Measurements from ENCODE around the gene MVP.
"Not testable (repeated sequence)": the region's sequence is repeated elsewhere in the genome, so short reads cannot be mapped to it uniquely, and the experiment has no call there.

MVP gene

DNA sequence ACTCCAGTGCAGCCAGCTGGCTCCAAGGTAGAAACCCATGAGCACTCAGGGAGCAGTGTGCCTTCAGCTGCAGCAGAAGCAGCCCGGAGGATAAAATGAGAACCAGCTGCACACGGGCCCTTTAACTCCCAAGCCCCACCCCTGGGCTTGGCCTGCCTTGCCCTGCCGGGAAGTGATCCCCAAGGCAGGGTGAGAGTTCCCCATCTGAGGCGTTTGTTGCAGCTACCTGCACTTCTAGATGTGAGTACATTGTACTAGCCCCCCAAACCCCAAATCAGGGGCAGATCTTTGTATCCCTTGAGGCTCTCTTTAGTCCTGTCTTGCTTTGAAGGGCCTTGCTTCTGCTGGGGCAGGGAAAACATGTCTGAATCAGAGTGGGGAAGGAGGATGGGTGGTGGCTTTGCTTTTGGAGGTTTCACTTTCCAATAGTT lies at the start of gene MVP:
Gene MVP (plus strand): TSS at position 192 of the 431 bp plus-strand sequence. CDS start 10,088 bp downstream, outside the sequence.
- peak; percentile 97 to 98 for DNase-seq

DNA sequence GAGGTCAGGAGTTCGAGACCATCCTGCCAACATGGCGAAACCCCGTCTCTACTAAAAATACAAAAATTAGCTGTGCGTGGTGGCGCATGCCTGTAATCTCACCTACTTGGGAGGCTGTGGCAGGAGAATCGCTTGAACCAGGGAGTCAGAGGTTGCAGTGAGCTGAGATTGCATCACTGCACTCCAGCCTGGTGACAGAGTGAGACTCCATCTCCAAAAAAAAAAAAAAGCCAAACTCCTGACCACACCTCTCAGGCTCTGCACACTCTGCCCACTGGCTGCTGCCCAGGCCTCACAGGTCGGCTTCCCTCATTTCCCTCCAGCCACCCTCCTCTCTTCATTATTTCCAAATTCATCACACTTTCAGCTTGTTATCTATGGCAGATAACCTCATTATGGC lies 47.9 kb upstream of the MVP start:
- DNase-seq = not testable (repeated sequence)

DNA sequence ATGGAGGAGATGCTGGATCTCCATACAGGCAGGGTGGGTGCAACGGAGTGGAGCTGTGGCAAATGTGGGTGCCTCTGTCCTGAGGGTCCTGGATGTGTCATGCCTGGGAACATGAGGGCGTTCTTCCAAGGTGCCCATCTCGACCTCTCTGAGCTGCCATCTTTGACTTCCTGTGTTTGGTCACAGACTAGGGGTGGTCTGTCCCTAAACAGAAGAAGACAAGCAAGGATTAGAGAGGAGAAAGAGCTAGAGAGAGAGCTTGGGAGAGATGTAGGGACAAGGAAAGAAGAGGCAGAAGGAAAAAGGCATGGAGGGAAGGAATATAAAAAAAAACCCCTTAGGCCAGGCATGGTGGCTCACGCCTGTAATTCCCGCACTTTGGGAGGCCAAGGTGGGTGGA lies 45.5 kb upstream of the MVP start:
- no peak for DNase-seq

DNA sequence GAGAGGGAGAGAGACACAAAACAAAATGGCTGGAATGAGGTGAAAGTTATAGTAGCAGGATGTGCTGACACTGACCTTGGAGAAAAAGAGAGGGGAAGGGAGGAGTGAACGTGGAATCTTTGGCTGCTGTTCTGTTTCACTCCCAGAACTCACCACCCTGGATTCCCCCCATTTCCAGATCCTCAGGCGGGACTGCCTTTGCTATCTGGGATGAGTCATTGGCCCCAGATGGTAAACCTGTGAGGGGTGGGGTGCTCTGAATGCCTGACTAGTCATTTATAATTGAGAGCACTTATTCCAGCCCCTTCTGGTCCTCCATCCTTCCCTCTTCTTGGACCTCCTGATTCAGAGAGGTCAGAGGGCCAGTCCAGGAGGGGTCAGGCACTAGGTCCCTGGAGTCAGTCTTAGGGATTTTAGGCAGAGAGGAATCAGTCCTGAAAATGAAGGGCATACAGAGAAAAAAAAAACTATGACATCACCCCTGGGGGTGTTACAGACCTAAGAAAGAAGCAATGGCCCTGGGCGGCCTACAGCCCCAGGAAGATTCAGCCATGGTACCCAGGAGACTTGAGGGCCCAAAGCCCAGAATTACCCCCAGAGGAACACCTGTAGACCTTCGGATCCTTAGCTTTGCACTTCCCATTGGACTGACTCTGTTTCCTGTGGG lies 44.4 kb upstream of the MVP start:
- DNase-seq = peak; percentile 21 to 59

DNA sequence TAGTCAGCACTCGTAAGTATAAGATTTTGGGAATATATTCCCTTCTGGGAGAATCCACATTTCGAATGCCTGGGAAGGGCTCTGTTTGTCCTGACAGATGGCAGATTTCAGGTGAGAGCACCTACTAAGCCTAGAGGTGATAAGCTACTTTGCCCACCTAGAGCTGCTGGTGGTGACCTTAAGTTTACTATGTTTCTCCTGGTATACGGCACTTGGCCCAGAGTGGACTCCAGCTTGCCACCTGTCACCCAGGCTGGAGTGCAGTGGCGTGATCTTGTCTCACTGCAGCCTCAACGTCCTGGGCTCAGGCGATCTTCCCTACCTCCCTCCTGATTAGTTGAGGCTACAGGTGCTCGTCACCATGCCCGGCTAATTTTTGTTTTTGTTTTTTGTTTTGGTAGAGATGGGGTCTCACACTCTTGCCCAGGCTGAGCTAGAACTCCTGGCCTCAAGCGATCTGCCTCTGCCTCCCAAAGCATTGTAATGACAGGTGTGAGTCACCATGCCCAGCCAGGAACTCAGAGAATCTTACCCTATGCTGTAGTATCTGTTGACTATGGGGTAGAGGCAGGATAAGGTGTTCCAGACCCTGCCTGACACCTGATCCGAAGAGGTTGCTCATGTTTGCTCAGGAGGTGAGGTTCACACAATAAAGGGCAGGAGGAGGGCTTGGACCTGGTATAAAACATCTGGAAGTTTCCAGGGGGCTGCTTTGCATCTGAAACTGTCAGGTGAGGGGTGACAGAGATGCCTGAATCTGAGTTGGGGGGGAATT lies 42.5 kb upstream of the MVP start, which contains the start of gene ZG16:
Gene ZG16 (plus strand): TSS at position 681 of the 775 bp plus-strand sequence. CDS start 1,011 bp downstream, outside the sequence.
- DNase-seq = no peak

DNA sequence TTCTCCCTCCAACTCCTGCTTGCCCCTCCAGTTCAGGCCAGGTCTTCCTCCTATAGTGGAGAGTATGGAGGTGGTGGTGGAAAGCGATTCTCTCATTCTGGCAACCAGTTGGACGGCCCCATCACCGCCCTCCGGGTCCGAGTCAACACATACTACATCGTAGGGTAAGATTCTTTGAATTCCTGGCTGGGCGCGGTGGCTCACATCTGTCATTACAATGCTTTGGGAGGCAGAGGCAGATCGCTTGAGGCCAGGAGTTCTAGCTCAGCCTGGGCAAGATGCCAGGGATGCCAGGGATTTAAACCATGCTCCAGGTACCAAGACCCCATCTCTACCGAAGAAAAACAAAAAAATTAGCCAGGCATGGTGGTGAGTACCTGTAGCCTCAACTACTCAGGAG lies 40.8 kb upstream of the MVP start:
- DNase-seq = no peak

DNA sequence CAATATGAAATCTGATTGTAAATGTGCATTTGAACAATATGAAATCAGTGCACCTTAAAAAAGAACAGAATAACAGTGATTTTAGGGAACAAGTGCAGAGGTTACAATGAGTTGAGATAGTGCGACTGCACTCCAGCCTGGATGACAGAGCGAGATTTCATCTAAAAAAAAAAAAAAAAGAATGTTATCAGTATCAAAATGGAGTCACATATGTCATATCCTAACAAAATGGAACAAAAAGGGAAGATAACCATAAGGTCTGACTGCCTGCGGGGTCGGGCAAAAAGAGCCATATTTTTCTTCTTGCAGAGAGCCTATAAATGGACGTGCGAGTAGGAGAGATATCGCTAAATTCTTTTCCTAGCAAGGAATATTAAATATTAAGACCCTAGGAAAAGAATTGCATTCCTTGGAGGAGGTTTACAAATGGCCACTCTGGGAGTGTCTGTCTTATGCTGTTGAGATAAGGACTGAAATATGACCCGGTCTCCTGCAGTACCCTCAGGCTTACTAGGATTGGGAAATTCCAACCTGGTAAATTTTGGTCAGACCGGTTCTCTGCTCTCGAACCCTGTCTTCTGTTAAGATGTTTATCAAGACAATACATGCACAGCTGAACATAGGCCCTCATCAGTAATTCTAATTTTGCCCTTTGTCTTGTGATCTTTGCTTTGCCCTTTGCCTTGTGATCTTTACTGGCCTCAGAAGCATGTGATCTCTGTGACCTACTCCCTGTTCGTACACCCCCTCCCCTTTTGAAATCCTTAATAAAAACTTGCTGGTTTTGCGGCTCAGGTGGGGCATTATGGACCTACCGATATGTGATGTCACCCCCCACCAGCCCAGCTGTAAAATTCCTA lies 36.9 kb upstream of the MVP start:
- not testable (repeated sequence) for DNase-seq

DNA sequence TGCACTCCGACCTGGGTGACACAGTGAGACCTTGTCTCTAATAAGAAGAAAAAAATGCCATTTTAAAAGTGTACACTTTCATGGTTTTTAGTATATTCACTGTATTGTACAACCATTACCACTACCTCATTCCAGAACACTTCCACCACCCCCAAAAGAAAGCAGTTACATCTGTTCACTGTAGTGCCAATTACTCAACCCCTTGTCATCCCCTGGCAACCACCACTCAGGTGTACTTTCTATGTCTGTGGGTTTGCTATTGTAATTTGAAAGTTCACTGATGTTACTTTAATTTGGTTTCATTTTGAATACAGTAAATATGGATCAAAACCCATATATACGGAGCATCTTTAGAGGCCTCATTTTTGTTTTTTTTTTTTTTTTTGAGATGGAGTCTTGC lies 36.1 kb upstream of the MVP start:
- no peak for DNase-seq

DNA sequence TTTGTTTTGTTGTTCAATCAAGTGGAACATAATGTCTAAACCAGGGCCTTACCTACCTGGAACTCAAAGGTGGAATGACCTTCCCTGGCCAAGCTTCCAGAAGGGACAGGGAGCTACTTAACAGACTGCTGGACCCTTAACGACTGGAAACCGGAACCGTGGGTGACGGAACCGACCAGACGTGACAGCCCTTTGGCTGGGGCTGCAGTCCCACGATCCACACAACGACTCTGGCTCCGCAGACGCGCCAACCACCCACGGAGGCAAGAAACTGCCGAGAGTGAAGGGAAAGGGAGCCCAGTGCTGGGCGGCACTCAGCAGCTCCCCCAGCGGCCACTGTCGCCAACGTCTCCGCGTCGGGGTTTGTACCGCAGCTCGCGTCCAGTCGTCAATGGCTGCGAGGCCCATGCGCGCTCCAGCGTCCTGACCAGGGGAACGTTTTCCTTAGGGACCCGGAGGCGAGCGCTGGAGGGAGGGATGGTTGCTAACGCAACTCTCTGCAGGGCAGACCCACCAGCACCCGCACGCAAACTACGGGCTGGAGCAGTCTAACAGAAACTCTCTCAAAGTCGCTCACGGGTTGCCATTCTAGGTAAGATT lies 35.3 kb upstream of the MVP start:
- DNase-seq = no peak

DNA sequence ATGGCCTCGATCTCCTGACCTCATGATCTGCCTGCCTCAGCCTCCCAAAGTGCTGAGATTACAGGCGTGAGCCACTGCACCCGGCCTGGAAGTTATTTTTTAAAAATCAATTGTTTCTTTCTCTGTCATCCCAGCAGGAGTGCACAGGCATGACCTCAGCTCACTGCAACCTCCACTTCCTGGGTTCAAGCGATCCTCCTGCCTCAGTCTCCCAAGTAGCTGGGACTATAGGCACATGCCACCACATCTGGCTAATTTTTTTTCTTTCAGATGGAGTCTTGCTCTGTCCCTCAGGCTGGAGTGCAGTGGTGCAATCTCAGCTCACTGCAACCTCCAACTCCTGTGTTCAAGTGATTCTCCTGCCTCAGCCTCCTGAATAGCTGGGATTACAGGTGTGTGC lies 33.1 kb upstream of the MVP start:
- DNase-seq = not testable (repeated sequence)

DNA sequence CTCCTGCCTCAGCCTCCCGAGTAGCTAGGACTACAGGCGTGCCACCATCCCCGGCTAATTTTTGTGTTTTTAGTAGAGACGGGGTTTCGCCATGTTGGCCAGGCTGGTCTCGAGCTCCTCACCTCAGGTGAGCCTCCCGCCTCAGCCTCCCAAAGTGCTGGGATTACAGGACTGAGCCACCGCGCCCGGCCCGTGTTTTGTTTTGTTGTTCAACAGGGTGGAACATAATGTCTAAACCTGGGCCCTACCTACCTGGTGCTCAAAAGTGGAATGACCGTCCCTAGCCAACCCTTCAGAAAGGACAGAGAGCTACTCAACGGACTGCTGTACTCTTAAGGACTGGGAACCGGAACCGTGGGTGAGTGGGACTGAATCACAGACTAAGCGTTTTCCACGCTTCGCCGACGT lies 30.5 kb upstream of the MVP start:
- no peak for DNase-seq

DNA sequence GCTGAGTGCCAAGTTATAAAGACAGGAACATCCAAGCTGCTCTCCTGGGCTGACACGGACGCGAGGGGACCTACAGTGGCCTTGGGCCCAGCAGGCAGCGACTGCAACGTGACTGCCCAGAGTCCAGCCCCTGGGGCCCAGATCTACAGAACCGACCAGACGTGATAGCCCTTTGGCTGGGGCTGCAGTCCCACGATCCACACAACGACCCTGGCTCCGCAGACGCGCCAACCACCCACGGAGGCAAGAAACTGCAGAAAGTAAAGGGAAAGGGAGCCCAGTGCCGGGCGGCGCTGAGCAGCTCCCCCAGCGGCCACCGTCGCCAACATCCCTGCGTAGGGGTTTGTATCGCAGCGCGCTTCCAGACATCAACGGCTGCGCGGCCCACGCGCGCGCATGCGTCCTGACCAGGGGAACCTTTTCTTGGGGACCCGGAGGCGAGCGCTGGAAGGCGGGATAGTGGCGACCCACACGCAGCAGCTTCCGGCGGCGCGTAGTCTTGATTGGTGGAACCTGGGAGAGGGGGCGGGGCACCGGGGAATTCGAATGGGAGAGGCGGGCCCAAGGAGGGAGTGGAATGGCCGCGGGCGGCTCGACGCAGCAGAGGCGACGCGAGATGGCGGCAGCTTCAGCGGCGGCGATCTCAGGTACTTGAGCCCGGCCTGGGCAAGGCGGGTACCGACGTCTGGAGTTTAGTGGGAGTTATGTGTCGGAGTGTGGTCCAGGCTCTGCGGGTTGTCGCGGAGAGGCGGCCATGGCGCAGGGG lies 29.9 kb upstream of the MVP start, which contains the start of gene KIF22:
Gene KIF22 (plus strand): TSS at position 569 of the 766 bp plus-strand sequence. CDS start 9 bp downstream, at position 578.
- peak; percentile 99 for DNase-seq

DNA sequence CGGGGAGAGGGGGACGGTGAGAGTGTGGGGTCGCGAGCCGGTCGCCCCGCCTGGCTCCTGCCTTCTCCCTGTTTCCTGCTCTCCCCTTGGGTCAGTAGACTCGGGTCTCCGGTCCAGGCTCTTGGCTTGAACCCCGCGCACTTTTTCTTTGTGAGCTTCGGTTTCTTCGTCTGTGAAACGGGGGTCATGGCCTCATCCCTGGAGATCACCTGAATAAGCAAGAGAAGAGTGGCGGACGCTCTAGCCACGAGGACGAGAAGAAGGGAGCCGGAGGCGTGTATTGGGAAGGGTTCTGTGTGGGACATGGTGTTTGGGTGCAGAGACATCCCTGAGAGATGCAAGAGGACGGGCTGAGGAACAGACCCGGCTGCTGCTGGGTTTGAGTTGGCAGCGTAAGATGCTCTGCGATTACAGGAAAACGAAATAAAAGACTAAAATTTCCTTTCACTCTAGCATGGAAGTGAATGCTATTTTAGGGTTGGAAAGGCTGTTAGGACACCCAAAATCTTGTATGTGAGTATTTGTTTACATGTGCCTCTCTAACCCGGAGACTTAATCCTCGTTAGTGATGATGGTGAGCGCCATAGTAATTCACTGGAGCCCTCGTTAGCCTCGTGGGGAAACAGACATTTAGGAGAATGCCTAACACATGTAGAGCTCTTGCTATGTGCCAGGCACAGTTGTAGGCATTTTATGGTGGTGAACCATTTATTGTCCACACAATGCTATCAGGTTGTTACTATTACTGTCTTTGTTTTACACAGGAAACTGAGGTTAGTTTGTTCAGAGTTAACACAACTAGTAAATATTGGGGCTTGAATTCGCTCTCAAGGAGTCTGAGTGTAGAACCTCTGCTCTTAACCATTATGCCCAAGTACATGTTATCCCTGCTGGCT lies 29.1 kb upstream of the MVP start:
- peak in 1 of 2 experiments; percentile 52 for DNase-seq

DNA sequence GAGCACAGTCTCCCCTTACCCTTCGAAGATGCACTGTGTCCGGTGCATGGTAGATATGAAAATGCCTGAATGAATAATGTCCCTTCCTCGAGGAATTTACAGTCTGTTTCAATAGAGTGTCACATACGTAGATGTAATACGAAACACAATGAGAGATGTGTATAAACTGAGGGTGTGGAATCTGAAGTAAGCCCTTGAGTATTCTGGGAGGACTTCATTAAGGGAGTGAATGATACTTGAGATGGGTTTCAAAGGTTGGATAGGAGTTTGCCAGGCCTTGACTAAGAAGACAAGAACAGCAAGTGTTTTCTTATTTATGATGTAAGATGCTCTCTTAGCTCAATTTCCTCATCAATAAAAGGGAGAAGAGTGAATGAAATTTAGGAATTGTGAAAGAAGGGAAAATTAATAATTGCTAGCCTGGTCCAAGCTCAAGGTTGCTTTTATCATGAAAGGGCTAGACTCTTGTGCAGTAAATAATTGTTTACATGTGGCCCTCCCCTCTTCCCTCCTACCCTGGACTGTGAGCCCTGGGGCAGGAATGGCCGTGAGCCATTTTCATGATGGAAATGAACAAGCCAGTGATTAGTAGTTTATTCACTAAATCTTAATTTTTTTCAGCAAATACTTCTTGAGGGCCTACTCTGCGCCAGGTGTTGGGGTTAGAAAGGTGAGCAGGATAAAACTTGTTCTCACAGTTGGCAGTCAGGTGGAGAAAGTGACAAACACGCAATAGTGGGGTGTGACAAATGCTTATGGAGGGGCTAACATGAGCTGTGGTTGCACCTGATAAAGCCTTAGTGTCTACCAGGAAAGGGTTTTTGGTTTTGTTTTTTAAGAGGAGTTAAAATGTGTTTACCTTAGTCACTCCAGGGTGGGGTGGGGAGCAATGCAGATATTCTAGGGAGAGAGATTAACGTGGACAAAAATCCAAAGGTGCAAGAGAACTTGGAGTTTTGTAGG lies 28.1 kb upstream of the MVP start:
- DNase-seq = no peak

DNA sequence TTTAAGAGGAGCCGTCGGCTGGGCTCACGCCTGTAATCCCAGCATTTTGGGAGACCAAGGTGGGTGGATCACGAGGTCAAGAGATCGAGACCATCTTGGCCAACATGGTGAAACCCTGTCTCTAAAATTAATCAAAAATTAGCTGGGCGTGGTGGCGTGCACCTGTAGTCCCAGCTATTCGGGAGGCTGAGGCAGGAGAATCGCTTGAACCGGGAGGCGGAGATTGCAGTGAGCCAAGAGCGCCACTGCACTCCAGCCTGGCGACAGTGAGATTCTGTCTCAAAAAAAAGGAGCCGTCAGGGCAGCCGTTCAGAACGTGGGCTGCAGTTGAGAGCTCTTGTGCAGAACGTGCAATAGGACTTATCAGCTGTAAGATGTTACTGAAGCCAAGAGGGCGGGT lies 27.1 kb upstream of the MVP start:
- not testable (repeated sequence) for DNase-seq

DNA sequence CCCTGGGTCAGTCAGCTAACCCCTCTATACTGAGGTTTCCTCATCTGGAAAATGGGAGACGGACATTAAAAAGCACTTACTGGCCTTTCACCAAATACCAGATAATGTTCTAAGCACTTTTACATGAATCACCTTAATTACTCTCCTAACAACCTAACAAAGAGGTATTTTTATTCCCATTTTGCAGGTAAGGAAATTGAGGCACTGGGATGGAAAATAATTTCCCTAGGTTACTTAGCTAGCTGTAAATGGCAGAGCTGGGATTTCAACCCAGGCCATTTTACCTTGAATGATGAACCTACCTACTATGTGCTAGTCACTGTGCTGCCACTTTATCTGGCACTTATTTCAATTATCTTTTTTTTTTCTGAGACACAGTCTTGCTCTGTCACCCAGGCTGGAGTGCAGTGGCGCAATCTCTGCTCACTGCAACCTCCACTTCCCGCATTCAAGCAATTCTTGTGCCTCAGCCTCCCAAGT lies 26.0 kb upstream of the MVP start:
- no peak for DNase-seq

DNA sequence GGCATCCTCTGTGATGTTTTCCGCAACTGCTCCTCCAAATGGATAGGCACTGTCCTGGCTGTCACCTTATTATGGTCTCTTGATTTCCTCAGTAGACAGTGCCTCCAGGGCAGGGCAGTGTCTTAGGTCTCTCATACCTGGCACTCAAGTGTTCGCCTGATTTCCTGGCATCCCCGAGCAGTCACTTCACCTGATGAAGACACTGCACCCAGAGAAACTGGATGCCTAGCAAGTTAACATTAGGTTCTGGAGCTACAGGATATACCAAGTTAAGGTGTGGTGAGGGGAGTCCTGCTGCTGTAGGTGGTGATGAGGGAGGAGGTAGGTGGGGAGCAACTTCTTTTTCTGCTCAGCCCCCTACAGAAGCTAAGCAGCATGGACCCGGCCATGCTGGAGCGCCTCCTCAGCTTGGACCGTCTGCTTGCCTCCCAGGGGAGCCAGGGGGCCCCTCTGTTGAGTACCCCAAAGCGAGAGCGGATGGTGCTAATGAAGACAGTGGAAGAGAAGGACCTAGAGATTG lies 17.8 kb upstream of the MVP start:
- DNase-seq = no peak

DNA sequence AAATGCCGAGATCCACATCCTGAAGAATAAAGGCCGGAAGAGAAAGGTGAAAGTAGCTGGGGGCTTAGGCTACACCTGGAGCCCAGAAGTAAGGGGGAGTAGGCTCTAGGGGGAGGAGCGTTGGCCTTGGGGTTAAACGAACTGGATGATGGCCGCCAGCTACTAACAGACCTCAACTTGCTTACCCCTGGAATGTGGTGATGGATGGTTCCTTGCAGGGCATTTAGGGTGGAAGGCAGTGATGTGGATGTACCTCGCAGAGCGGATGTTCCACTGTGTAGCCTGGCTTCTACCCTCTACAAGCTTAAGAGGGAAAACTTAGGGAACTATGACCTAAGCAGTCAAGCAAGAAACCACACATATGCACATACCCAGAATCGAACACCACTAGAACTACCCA lies 16.2 kb upstream of the MVP start:
- DNase-seq = no peak
